ENCODE measurements around the gene LYRM7. TPM values are rescaled to one million over a fixed set of nuclear protein-coding genes. Genes with fewer than 3 reads are reported as not detected.
A peak's percentile ranks its signal among the peaks of the same experiment; 100 is the strongest.
"Not testable (repeated sequence)": the region's sequence is repeated elsewhere in the genome, so short reads cannot be mapped to it uniquely, and the experiment has no call there.

Gene LYRM7
- total and polyA plus RNA-seq, 8 donors: 1.3 to 17.1 (median 3.6) TPM

GRCh38 chr5:131185523-131186104 lies 14.9 kb downstream of the LYRM7 start:
- Histone ChIP-seq H3K4me3 (no peak overlapping the region), H3K27me3 (no peaks in the 10 kb centered on the region), H3K9me3 (no peaks in the 10 kb centered on the region), H3K27ac (no peak overlapping the region), H3K36me3 (peaks cover 3 to 28% (median 18%) of the 10 kb centered on the region in 4 donors), H3K4me1 (no peaks in the 10 kb centered on the region)
- no peak for TF ChIP-seq EP300 (IDR thresholded peaks at IDR 0.05)
- no peak for TF ChIP-seq POLR2A (IDR thresholded peaks at IDR 0.05)
- no peak for TF ChIP-seq POLR2AphosphoS5 (IDR thresholded peaks at IDR 0.05)
- no peak for TF ChIP-seq CTCF (IDR thresholded peaks at IDR 0.05)
- no peak for DNase-seq
- intact Hi-C loops (cut with DNase I; ENCODE audit: low total_unique reads): no loop called here

- H3K27ac ChIP-seq: no peak overlapping the region
- TF ChIP-seq POLR2A (IDR thresholded peaks at IDR 0.05) (no peak), POLR2AphosphoS5 (IDR thresholded peaks at IDR 0.05) (no peak), CTCF (IDR thresholded peaks at IDR 0.05) (no peak), EP300 (IDR thresholded peaks at IDR 0.05) (no peak)
- no peak for DNase-seq
- H3K4me1 ChIP-seq: no peaks in the 10 kb centered on the region
- 63 to 74% (median 69%) methylated on average over 3 of the region's 3 CpGs for WGBS, 5 donors
- H3K4me3 ChIP-seq: no peak overlapping the region
- intact Hi-C loops (cut with DNase I; ENCODE audit: low total_unique reads): no loop called here
- no peaks in the 10 kb centered on the region for H3K9me3 ChIP-seq
- H3K27me3 ChIP-seq: no peaks in the 10 kb centered on the region
- peaks cover 3 to 28% (median 18%) of the 10 kb centered on the region in 4 donors for H3K36me3 ChIP-seq
Observed at GRCh38 chr5:131186561-131187256, 16.0 kb downstream of the LYRM7 start.

- intact Hi-C loops (cut with DNase I; ENCODE audit: low total_unique reads): no loop called here
- no peak for TF ChIP-seq POLR2AphosphoS5 (IDR thresholded peaks at IDR 0.05)
- TF ChIP-seq EP300 (IDR thresholded peaks at IDR 0.05): no peak
- TF ChIP-seq POLR2A (IDR thresholded peaks at IDR 0.05): no peak
- TF ChIP-seq CTCF (IDR thresholded peaks at IDR 0.05): no peak
- H3K36me3 ChIP-seq: peaks cover under 1 to 9% (median 4%) of the 10 kb centered on the region in 4 donors
- peak in 1 of 2 donors; percentile 34 for DNase-seq
- no peaks in the 10 kb centered on the region for H3K27me3 ChIP-seq
- no peak overlapping the region for H3K4me3 ChIP-seq
- no peaks in the 10 kb centered on the region for H3K4me1 ChIP-seq
- H3K27ac ChIP-seq: no peak overlapping the region
- WGBS, 5 donors: 68 to 88% (median 82%) methylated on average over 2 of the region's 2 CpGs
- no peaks in the 10 kb centered on the region for H3K9me3 ChIP-seq
Observed at GRCh38 chr5:131193106-131193505, 22.4 kb downstream of the LYRM7 start.

- H3K36me3 ChIP-seq; H3K27me3 ChIP-seq; DNase-seq; H3K4me1 ChIP-seq; H3K27ac ChIP-seq; H3K4me3 ChIP-seq; intact Hi-C loops (cut with DNase I; ENCODE audit: low total_unique reads); H3K9me3 ChIP-seq: not testable (repeated sequence)
- WGBS, 5 donors: 69 to 87% (median 84%) methylated on average over 4 to 7 of the region's 7 CpGs
Observed at GRCh38 chr5:131193897-131194296, 23.2 kb downstream of the LYRM7 start.

GRCh38 chr5:131194725-131195124 lies 24.0 kb downstream of the LYRM7 start:
- 58 to 72% (median 61%) methylated on average over 5 of the region's 5 CpGs for WGBS, 5 donors
- DNase-seq: no peak
- no peaks in the 10 kb centered on the region for H3K27me3 ChIP-seq
- TF ChIP-seq POLR2A (IDR thresholded peaks at IDR 0.05) (no peak), POLR2AphosphoS5 (IDR thresholded peaks at IDR 0.05) (no peak), CTCF (IDR thresholded peaks at IDR 0.05) (no peak), EP300 (IDR thresholded peaks at IDR 0.05) (no peak)
- H3K9me3 ChIP-seq: no peaks in the 10 kb centered on the region
- no peak overlapping the region for H3K4me3 ChIP-seq
- no peaks in the 10 kb centered on the region for H3K4me1 ChIP-seq
- intact Hi-C loops (cut with DNase I; ENCODE audit: low total_unique reads): no loop called here
- no peak overlapping the region for H3K27ac ChIP-seq
- H3K36me3 ChIP-seq: peaks cover 0 to 4% (median 2%) of the 10 kb centered on the region in 4 donors

All from stomach (tissue), 9 donors.